ENCODE data around the gene GAS7. TPM values are rescaled to one million over a fixed set of nuclear protein-coding genes. Genes with fewer than 3 reads are reported as not detected.

The GAS7 gene
- total RNA-seq = 100 to 1,000 TPM in 1 of 2 donors, 10 to 100 TPM in 1; 10.3 to 144 TPM

DNA sequence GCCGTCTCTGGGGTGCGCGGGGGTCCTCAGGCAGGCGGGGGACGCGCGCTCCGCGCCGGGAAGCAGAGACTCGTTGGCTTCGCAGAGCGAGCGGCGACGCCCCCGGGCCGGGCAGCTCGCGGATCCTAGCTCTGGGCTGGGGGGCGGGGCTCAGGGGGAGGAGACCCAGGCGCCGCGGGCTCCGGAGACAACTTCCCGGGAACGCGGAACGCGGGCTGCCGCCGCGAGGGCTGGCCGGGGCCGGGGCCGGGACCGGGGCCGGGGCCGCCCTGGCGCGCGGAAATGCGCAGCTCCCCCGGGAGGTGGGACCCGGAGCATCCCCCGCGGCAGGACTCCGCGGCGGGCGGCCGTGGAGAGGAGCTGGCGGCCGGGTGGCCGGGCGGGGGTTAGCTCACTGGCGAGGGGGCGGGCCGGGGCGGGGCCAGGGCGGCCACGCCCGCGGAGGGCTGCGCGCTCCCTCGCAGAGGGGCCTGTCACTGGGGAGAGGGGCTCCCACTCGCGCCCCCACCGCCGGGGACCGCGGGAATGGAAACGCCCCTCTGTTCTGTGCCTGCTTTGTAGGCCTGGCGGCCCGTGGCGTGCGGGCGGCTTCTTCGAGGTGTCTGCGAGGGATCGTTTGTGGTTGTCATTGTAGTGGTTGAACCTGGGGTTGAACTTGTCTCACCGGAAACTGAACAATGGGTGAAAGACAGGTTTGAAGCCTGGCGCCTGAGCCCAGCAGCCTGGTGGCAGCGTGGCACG is at the start of gene GAS7:
TSS of gene GAS7 (minus strand) at position 98 of the 741 bp plus-strand sequence.
- WGBS = under 1% methylated on average over 31 of the region's 86 CpGs

DNA sequence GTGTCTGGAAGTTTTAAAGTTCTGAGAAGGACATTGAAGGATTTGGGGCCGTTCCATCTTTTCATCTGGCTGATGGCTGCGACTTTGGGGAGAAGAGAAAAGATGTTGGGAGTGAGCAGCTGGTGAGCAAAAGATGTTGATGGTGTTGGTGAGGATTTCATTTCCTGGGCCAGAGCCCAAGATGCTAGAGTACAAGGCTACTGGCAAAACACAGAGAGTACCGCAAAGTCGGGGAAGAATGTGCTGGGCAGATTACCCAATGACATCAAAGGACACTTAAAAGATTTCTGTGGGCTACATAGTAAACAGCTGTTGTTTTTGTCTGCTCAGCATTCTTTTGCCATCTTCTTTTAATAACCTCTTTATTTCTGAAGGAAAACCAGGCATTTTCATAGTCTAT is 49.4 kb upstream of the GAS7 start:
- TF ChIP-seq POLR2AphosphoS5 (IDR thresholded peaks at IDR 0.05) = no peak
- TF ChIP-seq, protein P1, sequence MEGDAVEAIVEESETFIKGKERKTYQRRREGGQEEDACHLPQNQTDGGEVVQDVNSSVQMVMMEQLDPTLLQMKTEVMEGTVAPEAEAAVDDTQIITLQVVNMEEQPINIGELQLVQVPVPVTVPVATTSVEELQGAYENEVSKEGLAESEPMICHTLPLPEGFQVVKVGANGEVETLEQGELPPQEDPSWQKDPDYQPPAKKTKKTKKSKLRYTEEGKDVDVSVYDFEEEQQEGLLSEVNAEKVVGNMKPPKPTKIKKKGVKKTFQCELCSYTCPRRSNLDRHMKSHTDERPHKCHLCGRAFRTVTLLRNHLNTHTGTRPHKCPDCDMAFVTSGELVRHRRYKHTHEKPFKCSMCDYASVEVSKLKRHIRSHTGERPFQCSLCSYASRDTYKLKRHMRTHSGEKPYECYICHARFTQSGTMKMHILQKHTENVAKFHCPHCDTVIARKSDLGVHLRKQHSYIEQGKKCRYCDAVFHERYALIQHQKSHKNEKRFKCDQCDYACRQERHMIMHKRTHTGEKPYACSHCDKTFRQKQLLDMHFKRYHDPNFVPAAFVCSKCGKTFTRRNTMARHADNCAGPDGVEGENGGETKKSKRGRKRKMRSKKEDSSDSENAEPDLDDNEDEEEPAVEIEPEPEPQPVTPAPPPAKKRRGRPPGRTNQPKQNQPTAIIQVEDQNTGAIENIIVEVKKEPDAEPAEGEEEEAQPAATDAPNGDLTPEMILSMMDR (IDR thresholded peaks at IDR 0.05) = no peak
- no peak overlapping the region for H3K4me3 ChIP-seq
- H3K9me3 ChIP-seq = no peaks in the 10 kb centered on the region
- no peak overlapping the region for H3K27ac ChIP-seq
- DNase-seq (ENCODE audit: low spot score) = no peak
- WGBS = 55% methylated on average over 4 of the region's 4 CpGs
- intact Hi-C loops (cut with DNase I) = no loop called here
- no peaks in the 10 kb centered on the region for H3K36me3 ChIP-seq
- no peaks in the 10 kb centered on the region for H3K27me3 ChIP-seq (replicated peaks; ENCODE audit: insufficient read depth)
- H3K4me1 ChIP-seq (replicated peaks) = no peaks in the 10 kb centered on the region

More for the DNA sequence above, at the start of gene GAS7:
- TF ChIP-seq POLR2AphosphoS5 (IDR thresholded peaks at IDR 0.05) (no peak), POLR2A (IDR thresholded peaks at IDR 0.05) (no peak)
- TF ChIP-seq, protein P1 (IDR thresholded peaks at IDR 0.05) = no peak
- Histone ChIP-seq H3K9me3 (no peaks in the 10 kb centered on the region), H3K4me1 (replicated peaks) (no peaks in the 10 kb centered on the region), H3K27me3 (replicated peaks; ENCODE audit: insufficient read depth) (no peaks in the 10 kb centered on the region), H3K27ac (peak within 1 kb of the TSS; percentile 43 to 47), H3K36me3 (no peaks in the 10 kb centered on the region), H3K4me3 (peak within 1 kb of the TSS; percentile 49 to 67)
- intact Hi-C loops (cut with DNase I) = no loop called here
- peak; percentile 45 for DNase-seq (ENCODE audit: low spot score)

DNA sequence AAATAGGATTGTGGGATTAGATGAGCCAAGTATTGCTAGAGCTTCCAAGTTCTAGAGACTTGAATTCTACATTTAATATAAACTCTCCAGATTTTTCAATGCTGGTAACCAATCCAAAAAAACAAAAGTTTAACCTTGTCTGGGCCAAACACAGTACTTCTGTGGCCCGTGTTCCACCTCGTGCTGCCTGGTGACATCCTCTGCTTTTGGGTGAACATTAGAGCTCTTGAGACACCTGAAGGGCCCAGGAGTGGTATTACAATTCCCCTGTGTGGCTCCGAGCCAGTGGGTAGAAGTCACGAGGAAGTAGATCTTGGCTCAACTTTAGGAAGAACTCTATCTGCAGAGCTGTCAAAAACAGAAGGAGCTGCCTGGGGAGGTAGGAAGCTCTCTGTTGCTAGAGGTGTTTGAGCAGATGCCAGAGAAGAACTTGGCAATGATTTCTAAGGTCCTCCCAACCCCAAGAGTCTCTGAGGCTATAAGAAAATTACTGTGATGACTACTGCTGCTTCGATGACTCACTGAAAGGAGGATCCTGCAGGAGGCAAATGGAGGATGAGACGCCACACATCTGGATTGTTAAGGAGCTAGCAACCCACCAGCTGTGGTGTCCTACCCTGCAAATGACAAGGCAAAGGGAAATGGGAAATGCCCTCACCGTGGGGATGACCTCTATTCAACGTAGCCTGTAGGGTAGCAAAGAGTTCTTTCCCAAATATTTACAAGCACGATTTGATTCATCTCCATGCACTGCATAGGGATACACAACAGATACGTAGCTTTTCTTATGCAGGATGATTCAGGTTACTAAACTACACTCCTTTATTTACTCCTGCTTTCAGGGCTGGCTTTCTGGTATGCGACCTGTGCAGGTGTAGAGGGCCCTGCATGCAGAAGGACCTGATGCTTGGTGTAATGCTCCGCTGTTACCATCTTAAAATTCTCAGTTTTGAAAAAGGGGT is 45.8 kb upstream of the GAS7 start:
- intact Hi-C loops (cut with DNase I) = no loop called here
- H3K4me1 ChIP-seq (replicated peaks) = no peaks in the 10 kb centered on the region
- 41% methylated on average over 12 of the region's 12 CpGs for WGBS

DNA sequence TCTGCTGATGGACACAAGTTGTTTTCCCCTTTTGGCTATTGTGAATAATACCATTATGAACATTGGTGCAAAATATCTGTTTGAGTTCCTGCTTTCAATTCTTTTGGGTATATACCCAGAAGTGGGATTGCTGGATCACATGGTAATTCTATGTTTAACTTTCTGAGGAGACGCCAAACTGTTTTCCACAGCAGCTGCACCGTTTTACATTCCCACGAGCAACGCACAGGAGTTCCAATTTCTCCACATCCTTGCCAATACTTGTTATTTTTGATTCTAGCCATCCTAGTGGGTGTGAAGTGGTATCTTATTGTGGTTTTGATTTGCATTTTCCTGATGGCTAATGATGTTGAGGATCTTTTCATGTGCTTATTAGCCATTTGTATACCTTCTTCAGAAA is 43.4 kb upstream of the GAS7 start:
- no peaks in the 10 kb centered on the region for H3K9me3 ChIP-seq
- no peaks in the 10 kb centered on the region for H3K27me3 ChIP-seq (replicated peaks; ENCODE audit: insufficient read depth)
- H3K36me3 ChIP-seq = no peaks in the 10 kb centered on the region
- DNase-seq (ENCODE audit: low spot score) = no peak
- H3K4me1 ChIP-seq (replicated peaks) = no peaks in the 10 kb centered on the region
- no peak overlapping the region for H3K4me3 ChIP-seq
- intact Hi-C loops (cut with DNase I) = no loop called here
- no peak for TF ChIP-seq POLR2AphosphoS5 (IDR thresholded peaks at IDR 0.05)
- TF ChIP-seq, protein P1 (IDR thresholded peaks at IDR 0.05) = no peak
- no peak for TF ChIP-seq POLR2A (IDR thresholded peaks at IDR 0.05)
- H3K27ac ChIP-seq = no peak overlapping the region
- 80% methylated on average over 4 of the region's 4 CpGs for WGBS

More for the DNA sequence above, 45.8 kb upstream of the GAS7 start:
- Histone ChIP-seq H3K4me3 (no peak overlapping the region), H3K27ac (no peak overlapping the region), H3K36me3 (no peaks in the 10 kb centered on the region), H3K27me3 (replicated peaks; ENCODE audit: insufficient read depth) (no peaks in the 10 kb centered on the region), H3K9me3 (no peaks in the 10 kb centered on the region)
- no peak for DNase-seq (ENCODE audit: low spot score)
- no peak for TF ChIP-seq POLR2A (IDR thresholded peaks at IDR 0.05)
- TF ChIP-seq, protein P1 (IDR thresholded peaks at IDR 0.05) = no peak
- TF ChIP-seq POLR2AphosphoS5 (IDR thresholded peaks at IDR 0.05) = no peak

Data from prostate gland (tissue), 2 donors.